Endodermal cell (in vitro differentiated cells): ENCODE results near the gene ZC3H4. TPM values are rescaled to one million over a fixed set of nuclear protein-coding genes. Genes with fewer than 3 reads are reported as not detected.

Source experiments
- DNase-seq: peaks from one replicate; pipeline ENCODE4 v3.0.0-alpha.2; 2017
- H3K27ac ChIP-seq: 2 replicates; pipeline ENCODE4 v1.5.1; 2013; ENCODE audit warnings: mild to moderate bottlenecking, low read depth, low read length, moderate library complexity
- H3K27me3 ChIP-seq: 2 replicates; pipeline ENCODE4 v1.6.1; 2013; ENCODE audit warnings: mild to moderate bottlenecking, low read length, moderate library complexity; ENCODE audit not compliant: insufficient read depth, control insufficient read depth, poor library complexity, severe bottlenecking
- H3K36me3 ChIP-seq: 2 replicates; pipeline ENCODE4 v1.7.0; 2013; ENCODE audit warnings: mild to moderate bottlenecking, low read length, moderate library complexity; ENCODE audit not compliant: control insufficient read depth, insufficient read depth
- H3K4me1 ChIP-seq: one replicate; pipeline ENCODE4 v1.7.0; 2013; ENCODE audit warnings: low read length; ENCODE audit not compliant: control insufficient read depth, insufficient read depth
- H3K4me3 ChIP-seq: 2 replicates; pipeline ENCODE4 v1.5.1; 2013; ENCODE audit warnings: mild to moderate bottlenecking, low read length, moderate library complexity
- H3K9ac ChIP-seq: 2 replicates; pipeline ENCODE4 v1.6.1; 2013; ENCODE audit warnings: mild to moderate bottlenecking, low read length, moderate library complexity; ENCODE audit not compliant: poor library complexity, severe bottlenecking; ENCODE audit errors: extremely low read depth
- H3K9me3 ChIP-seq: 2 replicates; pipeline ENCODE4 v1.6.1; 2013; ENCODE audit warnings: mild to moderate bottlenecking, low read length, moderate library complexity; ENCODE audit not compliant: control insufficient read depth
- H3K27ac Mint-ChIP-seq: 2 replicates; pipeline ENCODE4 v1.8.0; 2020; ENCODE audit warnings: mixed read lengths
- H3K27me3 Mint-ChIP-seq: 2 replicates; pipeline ENCODE4 v1.8.0; 2021; ENCODE audit warnings: mild to moderate bottlenecking, mixed read lengths; ENCODE audit not compliant: insufficient read depth
- H3K36me3 Mint-ChIP-seq: 2 replicates; pipeline ENCODE4 v1.8.0; 2020; ENCODE audit warnings: low read depth, mixed read lengths
- H3K4me1 Mint-ChIP-seq: 2 replicates; pipeline ENCODE4 v1.8.0; 2020; ENCODE audit warnings: mixed read lengths
- H3K4me3 Mint-ChIP-seq: 2 replicates; pipeline ENCODE4 v1.8.0; 2020; ENCODE audit warnings: mild to moderate bottlenecking, moderate library complexity, mixed read lengths
- H3K9me3 Mint-ChIP-seq: 2 replicates; pipeline ENCODE4 v1.8.0; 2020; ENCODE audit warnings: mild to moderate bottlenecking, mixed read lengths
- CTCF ChIP-seq: fragments of 200-600 bp; sonication (generic); conservative IDR thresholded peaks from 2 replicates; pipeline ENCODE4 v1.5.0; 2021; ENCODE audit warnings: antibody characterized with exemption, mild to moderate bottlenecking
- WGBS, 2 experiments: methylation state at CpG; one replicate each; pipeline versions ENCODE4 v1.1.5 to v1.1.7; 2013; ENCODE audit warnings: missing lambda C conversion rate in 2 of 2, mixed read lengths in 1 of 2; ENCODE audit not compliant: insufficient coverage in 1 of 2, insufficient read length in 1 of 2; 5-methylcytosine and 5-hydroxymethylcytosine counted together
- total RNA-seq, 2 donors: library from RNA; stranded (reverse); fragmentation: NEBNext Ultra II Directional in 1 of 2; extraction: Animal tissue kit (Norgen Biotek cat#: 25700) in 1 of 2; gene quantifications; 2 replicates in 1 of 2; 3 replicates in 1 of 2; pipeline ENCODE4 v1.2.1, GENCODE V29; 2021

The ZC3H4 gene
- total RNA-seq, 2 donors from 2014 or later, result 64.9 to 82.5 TPM

- TF ChIP-seq CTCF, result no peak
- Mint-ChIP-seq H3K27me3 (peaks cover 70% of the 10 kb centered on the region), H3K36me3 (no peaks in the 10 kb centered on the region), H3K4me1 (peaks cover 9% of the 10 kb centered on the region), H3K4me3 (peak within 1 kb of the TSS; percentile 42), H3K27ac (no peak within 1 kb of the TSS), H3K9me3 (no peaks in the 10 kb centered on the region)
- H3K4me1 ChIP-seq, result no peaks in the 10 kb centered on the region
- H3K27me3 ChIP-seq, result peaks cover 63% of the 10 kb centered on the region
- H3K9ac ChIP-seq, result no peak within 1 kb of the TSS
- 5 to 9% methylated on average over 19 to 58 of the region's 58 CpGs for WGBS, 2 experiments
- no peaks in the 10 kb centered on the region for H3K9me3 ChIP-seq
- no peaks in the 10 kb centered on the region for H3K36me3 ChIP-seq
- no peak within 1 kb of the TSS for H3K27ac ChIP-seq
- no peak within 1 kb of the TSS for H3K4me3 ChIP-seq
- DNase-seq, result peak; percentile 85
Observed at GRCh38 chr19:47019431-47020041, 94.0 kb downstream of the ZC3H4 start, which contains the start of gene NPAS1. NPAS1 (plus strand) TSS chr19:47019837; CDS start chr19:47021048, 1,211 bp downstream.

- Histone ChIP-seq H3K27ac (no peak overlapping the region), H3K9ac (no peak overlapping the region)
- WGBS, 2 experiments, result 42 to 71% methylated on average over 6 to 13 of the region's 13 CpGs
Observed at GRCh38 chr19:47018923-47019322, 94.7 kb downstream of the ZC3H4 start.

More at GRCh38 chr19:47018923-47019322, 94.7 kb downstream of the ZC3H4 start:
- H3K4me3 Mint-ChIP-seq, result no peak overlapping the region
- no peaks in the 10 kb centered on the region for H3K4me1 ChIP-seq
- H3K9me3 Mint-ChIP-seq, result no peaks in the 10 kb centered on the region
- peaks cover 9% of the 10 kb centered on the region for H3K4me1 Mint-ChIP-seq
- no peak overlapping the region for H3K4me3 ChIP-seq
- H3K9me3 ChIP-seq, result no peaks in the 10 kb centered on the region
- H3K27ac Mint-ChIP-seq, result no peak overlapping the region
- TF ChIP-seq CTCF, result no peak
- H3K27me3 Mint-ChIP-seq, result peaks cover 64% of the 10 kb centered on the region
- peaks cover 58% of the 10 kb centered on the region for H3K27me3 ChIP-seq
- no peak for DNase-seq
- H3K36me3 ChIP-seq, result no peaks in the 10 kb centered on the region
- H3K36me3 Mint-ChIP-seq, result no peaks in the 10 kb centered on the region

Other genes with a start within 250 kb of the ZC3H4 start
- 1 to 10 TPM; 6.9 to 8.7 TPM for gene NPAS1, start 93.9 kb downstream of the ZC3H4 start, total RNA-seq
- 10 to 100 TPM; 61.8 to 69.5 TPM for gene TMEM160, start 65.2 kb downstream of the ZC3H4 start, total RNA-seq
- gene SAE1, start 17.1 kb upstream of the ZC3H4 start, total RNA-seq, result 100 to 1,000 TPM; 187 to 240 TPM
- 10 to 100 TPM in 1 of 2 donors, 1 to 10 TPM in 1; 8.8 to 13.4 TPM for gene BBC3, start 117.4 kb upstream of the ZC3H4 start, total RNA-seq
- gene CCDC9, start 142.7 kb upstream of the ZC3H4 start, total RNA-seq, result 10 to 100 TPM; 33.8 to 46.2 TPM
- 10 to 100 TPM in 1 of 2 donors, 1 to 10 TPM in 1; 8.7 to 11.5 TPM for gene INAFM1, start 161.1 kb upstream of the ZC3H4 start, total RNA-seq
- gene C5AR1, start 196.1 kb upstream of the ZC3H4 start, total RNA-seq, result under 1 TPM in 1 of 2 donors, not detected in 1; 0.48 TPM
- gene C5AR2, start 218.4 kb upstream of the ZC3H4 start, total RNA-seq, result not detected
- 10 to 100 TPM; 36.9 to 43.9 TPM for gene DHX34, start 235.5 kb upstream of the ZC3H4 start, total RNA-seq